ENCODE results near the gene RSKR. TPM values are rescaled to one million over a fixed set of nuclear protein-coding genes. Genes with fewer than 3 reads are reported as not detected.
"Not testable (repeated sequence)": the region's sequence is repeated elsewhere in the genome, so short reads cannot be mapped to it uniquely, and the experiment has no call there.

RSKR gene
- total RNA-seq, 1 donor from 2014 or later, result 2.1 TPM

DNA sequence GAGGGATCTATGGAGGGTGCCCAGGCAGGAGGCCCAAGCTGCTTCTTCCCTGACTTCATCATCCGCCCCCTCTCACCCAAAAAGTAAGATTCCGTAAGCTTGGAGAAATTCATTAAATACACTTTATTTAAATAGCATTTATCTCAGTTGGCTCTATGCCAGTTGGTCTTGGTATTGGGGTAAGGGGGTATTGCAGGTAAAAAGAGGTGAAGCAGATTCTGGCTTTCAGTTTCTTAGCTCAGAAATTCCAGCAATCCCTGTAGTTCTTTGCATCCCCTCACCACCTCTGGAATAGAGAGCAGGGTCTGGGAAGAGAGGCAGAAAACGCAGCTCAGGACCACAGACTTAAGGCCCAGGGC lies 36.5 kb downstream of the RSKR start:
- no peak for DNase-seq (ENCODE audit: low read depth in 2 of 2)

DNA sequence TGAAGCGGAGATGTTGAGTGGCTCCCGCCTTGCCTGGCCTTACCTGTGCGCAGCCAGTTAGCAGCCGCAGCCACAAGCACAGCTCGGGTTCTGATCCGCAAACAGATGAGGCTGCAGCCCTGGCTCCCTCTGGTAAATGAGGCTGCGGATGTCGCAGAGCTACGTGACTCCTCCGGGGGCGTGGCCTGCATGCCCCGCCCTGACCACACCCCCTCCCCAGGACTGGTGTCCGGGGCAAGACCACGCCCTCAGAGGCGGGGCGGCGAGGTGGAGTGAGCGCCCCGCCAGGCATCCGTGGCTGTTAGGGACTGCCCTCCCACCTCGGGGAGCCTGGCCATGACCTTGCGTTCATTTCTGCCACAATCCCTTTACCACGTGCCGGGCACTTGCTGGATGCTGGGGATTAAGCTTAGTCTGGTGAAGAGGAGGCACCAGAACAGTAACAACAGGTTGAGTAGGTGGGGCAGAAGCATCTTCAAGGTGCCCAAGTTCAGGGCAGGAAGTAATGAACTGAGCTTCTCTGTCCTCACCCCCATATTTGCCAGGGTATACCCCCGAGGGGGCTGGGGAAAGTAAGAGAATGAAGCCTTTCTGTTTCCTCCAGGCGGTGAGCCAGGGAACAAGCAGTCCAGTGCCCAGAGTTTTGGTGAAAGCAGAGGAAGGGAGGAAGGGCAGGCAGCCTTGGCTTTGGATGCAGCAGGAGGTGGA lies 37.1 kb downstream of the RSKR start, which contains the start of gene ALDOC:
ALDOC (minus strand) TSS at position 138 of the 708 bp plus-strand sequence. CDS start 1,363 bp downstream, outside the sequence.
- peak; percentile 76 to 89 for DNase-seq (ENCODE audit: low read depth in 2 of 2)

DNA sequence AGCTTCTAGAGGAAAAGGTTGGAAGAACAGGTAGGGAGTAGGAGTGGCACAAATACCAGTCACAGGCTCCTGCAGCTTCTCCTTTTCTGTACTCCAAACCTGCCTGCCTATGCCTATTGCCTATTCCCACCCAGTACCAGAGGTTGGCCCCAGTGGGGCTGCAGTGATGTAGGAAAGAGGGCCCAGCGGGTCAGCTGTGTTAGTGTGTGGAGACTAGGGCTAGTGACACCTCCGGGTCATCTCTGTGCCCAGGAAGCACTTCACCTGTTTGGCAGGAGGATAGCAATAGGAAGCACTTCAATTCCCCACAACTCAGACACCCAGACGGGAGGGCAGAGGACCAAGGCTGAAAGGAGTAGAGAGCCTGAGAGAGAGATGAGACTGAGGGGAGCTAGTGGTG lies 38.0 kb downstream of the RSKR start:
- DNase-seq (ENCODE audit: low read depth in 2 of 2), result not testable (repeated sequence)

DNA sequence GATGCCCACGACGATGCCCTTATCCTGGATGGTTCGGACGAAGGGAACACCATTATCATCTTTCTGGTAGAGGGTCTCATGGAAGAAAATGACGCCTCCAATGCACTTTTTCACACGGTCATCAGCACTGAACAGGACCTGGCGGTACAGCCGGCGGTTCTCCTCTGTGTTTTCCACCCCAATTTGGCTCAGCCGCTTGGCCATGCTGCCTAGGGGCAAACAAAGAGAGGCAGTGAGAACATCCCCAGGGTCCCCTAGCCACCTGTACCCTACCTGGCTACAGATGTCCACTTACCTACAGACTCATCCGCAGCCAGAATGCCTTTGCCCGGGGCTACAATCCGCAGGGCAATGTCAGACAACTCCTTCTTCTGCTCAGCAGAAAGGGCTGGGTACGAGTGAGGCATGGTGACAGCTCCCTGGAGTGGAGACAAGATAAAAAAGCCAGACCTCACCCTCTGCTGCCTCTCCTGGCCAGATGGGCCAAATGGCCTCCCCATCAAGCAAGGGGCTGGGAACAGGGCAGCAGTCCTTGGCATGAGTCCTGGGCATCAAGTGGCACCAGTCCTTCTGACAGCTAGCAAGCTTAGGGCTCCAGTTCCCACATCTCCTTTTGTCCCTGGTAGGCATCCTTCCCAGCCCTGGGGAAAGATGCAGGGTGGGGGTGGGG lies 38.7 kb downstream of the RSKR start:
- DNase-seq (ENCODE audit: low read depth in 2 of 2), result no peak

DNA sequence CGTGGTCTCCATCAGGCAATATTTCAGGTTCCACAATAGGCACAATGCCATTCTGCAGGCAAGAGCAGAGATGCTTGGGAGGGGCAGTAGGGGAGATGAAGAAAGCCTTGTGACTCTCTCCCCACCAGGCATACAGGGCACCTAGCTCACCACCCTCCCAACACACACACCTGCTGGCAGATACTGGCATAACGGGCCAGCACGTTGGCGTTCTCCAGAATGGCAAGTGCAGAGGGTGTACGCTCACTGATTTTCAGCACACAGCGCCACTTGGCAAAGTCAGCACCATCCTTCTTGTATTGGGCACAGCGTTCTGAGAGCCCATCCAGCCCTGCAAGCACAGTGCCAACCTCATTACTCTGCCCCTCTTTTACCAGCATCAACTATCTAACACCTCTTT lies 39.5 kb downstream of the RSKR start:
- DNase-seq (ENCODE audit: low read depth in 2 of 2), result no peak

DNA sequence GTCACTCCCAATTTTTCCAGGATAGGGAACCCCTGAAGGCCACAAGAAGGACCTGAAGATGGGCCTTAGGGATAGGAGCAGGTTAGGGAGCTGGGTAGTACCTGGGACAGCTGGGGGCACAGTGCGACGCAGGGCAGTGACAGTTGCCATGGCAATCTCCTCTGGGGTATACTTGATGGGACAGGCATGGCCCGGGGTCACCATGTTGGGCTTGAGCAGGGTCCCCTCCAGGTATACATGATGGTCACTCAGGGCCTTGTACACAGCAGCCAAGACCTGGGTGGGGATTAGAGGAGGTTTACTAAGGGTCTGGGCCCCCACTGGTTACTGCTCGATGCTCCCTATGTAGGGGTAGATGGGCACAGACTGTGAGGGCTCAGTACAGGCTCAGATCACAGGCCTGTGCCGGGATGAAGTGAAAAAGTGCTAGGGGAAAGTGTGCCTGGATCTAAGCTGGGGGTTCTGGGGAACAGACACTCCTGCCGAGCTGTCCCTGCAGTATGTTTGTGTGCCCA lies 40.0 kb downstream of the RSKR start:
- DNase-seq (ENCODE audit: low read depth in 2 of 2), result no peak

DNA sequence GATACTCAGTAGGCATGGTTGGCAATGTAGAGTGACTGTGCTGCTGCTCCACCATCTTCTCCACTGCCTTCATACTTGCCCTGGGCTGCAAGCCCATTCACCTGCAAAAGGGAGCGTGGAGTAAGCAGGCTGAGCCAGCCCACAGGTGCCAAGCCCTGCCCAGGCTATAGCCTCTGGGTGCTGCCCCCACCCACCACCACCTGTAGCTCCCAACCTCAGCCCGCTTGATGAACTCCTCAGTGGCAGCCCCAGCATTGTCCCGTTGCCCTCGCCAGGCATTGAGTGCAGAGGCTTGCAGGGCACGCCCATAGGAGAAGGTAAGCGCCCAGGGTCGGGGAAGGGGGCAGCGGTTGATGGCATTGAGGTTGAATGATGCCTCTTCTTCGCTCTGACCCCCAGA lies 40.5 kb downstream of the RSKR start:
- no peak for DNase-seq (ENCODE audit: low read depth in 2 of 2)

DNA sequence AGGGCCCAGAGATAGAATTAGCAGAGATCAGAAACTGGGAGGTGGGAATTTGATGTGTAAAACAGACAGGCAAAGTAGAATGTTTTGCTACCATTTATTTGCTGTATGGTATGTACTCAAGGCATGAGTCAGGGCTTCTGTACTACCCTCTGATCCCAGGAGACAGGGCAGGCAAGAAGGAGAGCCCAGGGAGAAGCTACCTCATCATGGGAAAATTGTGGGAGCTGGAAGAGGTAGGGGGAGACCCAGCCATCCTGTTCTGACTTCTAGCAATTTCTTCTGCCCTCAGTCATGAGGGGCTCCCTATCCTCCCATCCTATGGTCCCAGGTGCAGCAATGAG lies 41.0 kb downstream of the RSKR start:
- no peak for DNase-seq (ENCODE audit: low read depth in 2 of 2)

DNA sequence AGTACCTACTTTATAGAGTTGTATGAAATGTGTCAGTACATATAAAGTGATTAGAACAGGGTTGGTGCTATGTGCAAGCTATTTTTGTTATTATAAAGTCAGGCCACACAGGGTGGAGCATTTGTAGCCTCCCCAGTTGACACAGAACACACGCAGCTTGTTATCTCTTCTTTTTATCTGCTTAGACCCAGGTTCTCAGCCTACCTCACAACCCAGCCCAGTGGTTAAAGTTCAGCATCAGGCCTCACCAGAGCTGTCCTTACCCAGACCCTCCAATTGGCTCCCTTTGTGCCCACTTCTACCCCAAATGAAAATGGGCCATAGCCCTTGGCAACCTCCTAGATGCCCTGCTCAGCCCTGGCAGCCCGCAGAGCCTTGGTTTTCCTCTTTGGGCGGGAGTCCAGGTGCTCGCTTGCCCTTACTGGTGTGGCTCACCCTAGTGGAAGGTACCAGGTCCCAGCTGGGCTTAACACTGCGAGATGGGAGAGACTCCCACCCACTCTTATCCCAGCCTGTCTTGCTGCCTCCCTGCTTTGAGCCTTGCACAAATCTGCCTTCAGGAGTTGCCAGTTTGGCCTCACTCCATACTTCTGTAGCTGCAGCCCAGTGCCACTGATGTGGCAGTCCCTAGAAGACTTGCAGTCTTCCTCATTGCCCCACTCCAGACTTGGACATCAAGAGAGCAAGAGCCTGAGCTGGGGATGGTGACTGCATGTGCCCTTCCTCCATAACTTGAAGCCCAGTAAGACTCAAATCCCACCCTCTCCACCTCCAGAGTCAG lies 41.5 kb downstream of the RSKR start:
- no peak for DNase-seq (ENCODE audit: low read depth in 2 of 2)

DNA sequence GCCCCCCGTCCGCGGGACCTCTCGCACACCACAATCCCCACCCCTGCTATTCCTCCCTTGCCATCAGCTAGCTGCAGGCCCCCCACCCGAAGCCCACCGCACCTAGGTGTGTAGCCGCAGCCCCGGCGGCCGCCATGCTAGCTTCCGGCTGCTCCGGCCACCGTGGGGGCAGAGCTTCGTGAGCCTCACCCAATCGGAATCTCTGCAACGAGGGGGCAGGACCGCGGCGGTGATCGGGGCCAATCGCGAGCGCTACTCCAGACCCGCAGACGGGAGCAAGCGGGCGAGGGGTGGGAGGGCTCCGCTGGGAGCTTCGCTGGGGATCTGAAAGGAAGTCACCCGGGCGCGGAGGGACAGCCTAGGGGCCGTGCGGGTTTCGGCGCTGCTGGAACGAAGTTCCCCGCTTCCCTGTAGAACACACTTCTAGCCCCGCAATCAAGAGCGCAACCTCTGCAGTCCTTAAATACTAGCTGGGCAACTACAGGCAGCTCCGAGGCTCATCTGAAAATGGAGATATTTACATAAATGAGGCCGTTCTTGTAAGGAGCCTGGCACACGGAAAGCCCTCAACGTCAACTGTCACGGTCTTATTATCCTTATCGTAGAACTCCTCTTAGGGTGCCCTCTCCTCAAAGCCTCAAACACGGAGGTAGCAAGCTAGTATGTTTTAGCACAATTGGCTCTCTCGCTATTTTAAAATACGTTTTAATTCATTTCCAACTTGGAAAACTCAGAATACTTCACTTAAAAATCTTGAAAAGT lies 42.4 kb downstream of the RSKR start, which contains the start of gene PIGS:
PIGS (minus strand) TSS at position 164 of the 762 bp plus-strand sequence; CDS start at position 136, 28 bp downstream.
- peak; percentile 81 to 93 for DNase-seq (ENCODE audit: low read depth in 2 of 2)

DNA sequence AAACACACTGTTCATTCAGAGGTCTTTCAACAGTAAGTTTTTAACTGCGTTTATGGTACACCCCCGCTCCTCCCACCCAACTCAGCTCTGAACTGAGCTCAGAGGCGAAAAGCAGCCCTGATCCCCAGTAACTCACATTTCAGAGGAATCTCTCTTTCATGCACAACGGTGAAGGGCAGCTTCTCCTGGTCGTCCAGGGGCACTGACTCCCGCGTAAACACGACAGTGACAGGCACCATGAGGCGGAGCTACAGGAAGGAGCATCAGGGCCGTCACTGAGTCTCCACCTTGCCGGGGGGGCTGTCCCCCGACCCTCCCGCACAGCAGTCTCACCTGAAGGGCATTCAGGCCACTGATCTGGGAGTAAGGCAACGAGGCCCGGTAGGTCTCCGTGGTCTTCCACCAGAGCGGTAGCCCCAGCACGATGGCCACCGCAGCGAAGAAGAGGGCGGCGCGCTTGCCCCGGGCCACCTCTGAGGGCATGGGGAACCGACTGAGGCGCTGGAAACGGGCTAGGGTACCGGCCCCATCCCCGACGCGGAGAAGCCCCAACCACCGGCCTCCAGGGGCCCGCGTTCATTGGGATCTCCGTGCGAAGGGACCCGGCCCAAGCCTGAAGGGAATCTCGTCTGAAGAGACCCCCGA lies 43.1 kb downstream of the RSKR start:
- DNase-seq (ENCODE audit: low read depth in 2 of 2), result peak; percentile 11 to 45

DNA sequence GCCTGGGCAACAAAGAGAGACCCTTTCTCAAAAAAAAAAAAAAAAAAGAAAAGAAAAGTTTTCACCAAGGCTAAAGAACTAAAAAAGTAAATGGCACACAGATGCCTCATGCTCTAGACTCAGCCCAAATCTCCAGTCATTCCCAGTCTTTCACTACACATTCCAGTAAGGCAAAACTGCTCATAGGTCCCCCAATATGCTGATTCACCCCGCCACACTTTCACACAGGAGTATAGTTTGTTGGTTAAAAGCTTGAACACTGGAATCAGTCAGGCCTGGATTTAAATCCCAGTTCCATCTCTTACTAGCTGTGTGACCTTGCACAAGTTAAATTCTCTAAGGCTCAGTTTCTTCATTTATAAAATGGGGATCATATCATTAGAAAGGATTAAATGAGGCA lies 44.5 kb downstream of the RSKR start:
- no peak for DNase-seq (ENCODE audit: low read depth in 2 of 2)

DNA sequence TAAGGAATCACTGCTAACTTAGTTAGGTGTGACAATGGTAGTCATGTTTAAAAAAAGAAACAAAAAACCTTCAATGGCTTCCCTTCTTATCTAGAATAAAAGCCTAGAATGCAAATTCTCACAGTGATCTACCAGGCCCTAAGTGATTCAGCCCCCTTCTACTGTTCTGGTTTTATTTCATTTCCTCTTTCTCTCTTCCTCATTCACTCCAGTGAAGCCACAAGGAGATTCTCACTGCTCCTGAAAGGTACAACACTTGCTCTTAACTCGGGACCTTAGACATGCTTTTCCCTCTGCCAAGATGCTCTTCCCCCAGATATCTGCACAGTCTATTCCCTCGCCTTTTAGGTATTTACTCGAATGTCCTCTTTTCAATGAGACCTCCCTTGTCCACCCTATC lies 46.4 kb downstream of the RSKR start:
- no peak for DNase-seq (ENCODE audit: low read depth in 2 of 2)

DNA sequence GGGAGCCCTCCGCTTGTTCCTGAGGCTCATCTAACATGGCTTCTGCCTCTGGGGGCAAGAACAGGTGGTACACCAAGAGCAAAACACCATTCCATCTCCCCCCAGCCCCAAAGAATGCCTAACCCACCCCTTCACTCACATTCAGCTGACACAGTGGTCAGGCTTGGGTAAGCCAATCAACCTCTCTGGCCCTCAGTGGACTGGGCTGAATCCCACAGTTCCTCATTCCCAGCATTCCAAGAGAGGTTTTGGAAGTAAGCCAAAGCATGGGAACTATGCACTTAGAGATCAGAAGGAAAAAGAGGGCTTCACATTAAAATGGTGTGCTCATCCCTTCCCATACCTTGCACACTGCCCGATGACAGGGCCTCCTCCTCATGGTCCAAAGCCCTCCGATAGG lies 50.5 kb downstream of the RSKR start:
- DNase-seq (ENCODE audit: low read depth in 2 of 2), result peak; percentile 15 to 22

Other genes starting within 250 kb of the RSKR start
- not detected in 2 replicates for gene SEBOX, start 249.0 kb downstream of the RSKR start, total RNA-seq
- gene VTN, start 243.9 kb downstream of the RSKR start, total RNA-seq, result under 0.01 TPM in 1 of 2 replicates, not detected in the other
- 1.8 and 3.7 TPM in 2 replicates for gene SARM1, start 242.5 kb downstream of the RSKR start, total RNA-seq
- gene SLC46A1, start 208.0 kb downstream of the RSKR start, total RNA-seq, result 0.77 and 1.8 TPM in 2 replicates
- gene SLC13A2, start 140.5 kb downstream of the RSKR start, total RNA-seq, result not detected in 2 replicates
- not detected in 2 replicates for gene FOXN1, start 107.8 kb downstream of the RSKR start, total RNA-seq
- 18.0 and 25.7 TPM in 2 replicates for gene UNC119, start 61.6 kb downstream of the RSKR start, total RNA-seq
- 44.2 and 56.3 TPM in 2 replicates for gene PIGS, start 42.7 kb downstream of the RSKR start, total RNA-seq
- gene ALDOC, start 37.3 kb downstream of the RSKR start, total RNA-seq, result 30.7 and 31.7 TPM in 2 replicates
- 10.9 and 22.2 TPM in 2 replicates for gene SPAG5, start 15.2 kb downstream of the RSKR start, total RNA-seq
- 135 and 142 TPM in 2 replicates for gene BLTP2, start 31.0 kb upstream of the RSKR start, total RNA-seq
- 52.4 and 73.0 TPM in 2 replicates for gene SDF2, start 47.7 kb upstream of the RSKR start, total RNA-seq
- 37.5 and 48.7 TPM in 2 replicates for gene SUPT6H, start 48.0 kb upstream of the RSKR start, total RNA-seq
- gene PROCA1, start 97.7 kb upstream of the RSKR start, total RNA-seq, result 0.25 and 0.26 TPM in 2 replicates
- gene RAB34, start 103.7 kb upstream of the RSKR start, total RNA-seq, result 11.8 and 18.8 TPM in 2 replicates
- 429 and 557 TPM in 2 replicates for gene RPL23A, start 105.8 kb upstream of the RSKR start, total RNA-seq
- gene TLCD1, start 112.0 kb upstream of the RSKR start, total RNA-seq, result 0.89 and 1.5 TPM in 2 replicates
- gene NEK8, start 114.6 kb upstream of the RSKR start, total RNA-seq, result 1.7 and 2.1 TPM in 2 replicates
- 24.0 and 29.2 TPM in 2 replicates for gene TRAF4, start 129.8 kb upstream of the RSKR start, total RNA-seq
- gene FAM222B, start 228.6 kb upstream of the RSKR start, total RNA-seq, result 4.9 and 10.7 TPM in 2 replicates
- gene ERAL1, start 240.8 kb upstream of the RSKR start, total RNA-seq, result 27.6 and 36.8 TPM in 2 replicates